ENCODE data around the gene PIGH. TPM values are rescaled to one million over a fixed set of nuclear protein-coding genes. Genes with fewer than 3 reads are reported as not detected.
A peak's percentile ranks its signal among the peaks of the same experiment; 100 is the strongest.

The PIGH gene, protein sequence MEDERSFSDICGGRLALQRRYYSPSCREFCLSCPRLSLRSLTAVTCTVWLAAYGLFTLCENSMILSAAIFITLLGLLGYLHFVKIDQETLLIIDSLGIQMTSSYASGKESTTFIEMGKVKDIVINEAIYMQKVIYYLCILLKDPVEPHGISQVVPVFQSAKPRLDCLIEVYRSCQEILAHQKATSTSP
- 35.6 TPM for total RNA-seq
- 10 to 100 TPM; 34.8 to 46.2 (median 38.4) TPM for polyA plus RNA-seq

DNA sequence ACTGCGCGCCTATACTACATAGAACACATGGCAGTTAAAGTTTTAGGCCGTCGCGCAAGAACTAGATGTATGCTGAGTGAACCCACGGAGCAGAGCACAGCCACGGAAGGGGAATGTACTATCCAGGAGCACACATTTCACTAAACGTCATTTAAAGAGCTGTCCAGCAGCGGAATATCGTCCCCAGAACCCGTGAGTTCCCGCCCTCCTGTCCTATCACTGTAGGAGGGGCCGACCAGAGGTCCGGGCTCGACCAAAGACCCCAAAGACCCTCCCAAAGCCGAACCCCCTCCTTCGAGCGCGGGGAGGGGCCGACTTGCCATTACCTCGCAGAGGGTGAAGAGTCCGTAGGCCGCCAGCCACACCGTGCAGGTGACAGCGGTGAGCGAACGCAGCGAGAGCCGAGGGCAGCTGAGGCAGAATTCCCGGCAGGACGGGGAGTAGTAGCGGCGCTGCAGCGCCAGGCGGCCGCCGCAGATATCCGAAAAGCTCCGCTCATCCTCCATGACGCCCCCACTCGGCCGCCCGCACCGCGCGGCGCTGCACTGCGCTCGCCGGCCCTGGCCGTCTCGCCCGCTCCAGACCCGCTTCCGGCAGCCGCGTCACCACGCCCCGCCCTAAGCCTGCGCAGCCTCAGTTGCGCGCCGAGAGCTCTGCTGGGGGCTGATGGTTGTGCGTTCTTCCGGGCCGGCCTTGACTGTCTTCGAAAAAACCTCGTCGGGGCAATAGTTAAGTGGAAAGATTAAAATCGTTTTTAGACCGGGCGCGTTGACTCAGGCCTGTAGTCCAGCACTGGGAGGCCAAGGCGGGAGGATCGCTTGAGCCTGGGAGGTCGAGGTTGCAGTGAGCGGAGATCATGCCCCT is at the start of gene PIGH:
Gene PIGH, minus strand, starts transcription at position 571 of the 864 bp plus-strand sequence. Its CDS starts 65 bp downstream, at position 506.
- Histone ChIP-seq H3K27ac (ENCODE audit: insufficient read depth, low read length, poor library complexity, severe bottlenecking) (peak within 1 kb of the TSS; percentile 71), H3K36me3 (ENCODE audit: control insufficient read depth, insufficient read depth, low read length) (no peaks in the 10 kb centered on the region), H3K27me3 (ENCODE audit: control insufficient read depth, insufficient read depth, low read length) (no peaks in the 10 kb centered on the region), H3K9me3 (ENCODE audit: control insufficient read depth in 2 of 2, low read length in 2 of 2) (no peaks in the 10 kb centered on the region), H3K4me1 (ENCODE audit: control insufficient read depth, insufficient read depth, low read length, poor library complexity, severe bottlenecking) (peaks cover 18% of the 10 kb centered on the region), H3K4me3 (ENCODE audit: low read depth, low read length) (peak within 1 kb of the TSS; percentile 89)
- Mint-ChIP-seq H3K27ac (peak within 1 kb of the TSS; percentile 93 to 98 (median 98)), H3K9me3 (no peaks in the 10 kb centered on the region), H3K4me1 (peaks cover 22 to 54% (median 38%) of the 10 kb centered on the region in 4 donors), H3K4me3 (peak within 1 kb of the TSS; percentile 95 to 98 (median 96)), H3K36me3 (peaks cover 11% of the 10 kb centered on the region), H3K27me3 (peaks cover 9% of the 10 kb centered on the region)
- peak; percentile 91 to 94 (median 93) for DNase-seq
- peak; percentile 98 for ATAC-seq (ENCODE audit: low read depth in 2 of 2)

DNA sequence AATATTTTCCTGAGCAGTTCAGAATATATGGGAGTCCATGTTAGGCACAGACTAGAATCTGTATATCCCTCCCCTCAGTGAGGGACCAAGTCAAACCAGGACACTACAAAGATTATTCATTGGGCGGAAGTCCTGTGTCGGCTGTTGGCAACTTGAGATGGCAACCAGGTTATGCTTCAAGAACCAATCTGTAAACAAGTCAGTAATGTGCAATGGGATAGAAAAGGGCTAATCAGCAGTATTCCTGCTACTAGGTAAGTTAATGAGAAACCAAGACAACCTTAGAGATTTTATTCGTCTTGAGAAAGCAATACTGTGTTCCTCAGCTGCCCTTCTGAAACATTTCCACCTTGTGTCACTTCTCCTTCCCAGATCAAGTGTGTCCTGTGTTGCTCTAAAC is 46.1 kb upstream of the PIGH start:
- H3K9me3 ChIP-seq (ENCODE audit: control insufficient read depth in 2 of 2, low read length in 2 of 2) = no peaks in the 10 kb centered on the region
- H3K4me3 Mint-ChIP-seq = no peak overlapping the region
- H3K27me3 ChIP-seq (ENCODE audit: control insufficient read depth, insufficient read depth, low read length) = no peaks in the 10 kb centered on the region
- H3K36me3 ChIP-seq (ENCODE audit: control insufficient read depth, insufficient read depth, low read length) = peaks cover 46% of the 10 kb centered on the region
- no peaks in the 10 kb centered on the region for H3K9me3 Mint-ChIP-seq
- H3K4me1 Mint-ChIP-seq = peaks cover 10 to 24% (median 15%) of the 10 kb centered on the region in 4 donors
- no peak overlapping the region for H3K27ac Mint-ChIP-seq
- peaks cover 5% of the 10 kb centered on the region for H3K4me1 ChIP-seq (ENCODE audit: control insufficient read depth, insufficient read depth, low read length, poor library complexity, severe bottlenecking)
- ATAC-seq (ENCODE audit: low read depth in 2 of 2) (no peak), DNase-seq (no peak)
- H3K27me3 Mint-ChIP-seq = no peaks in the 10 kb centered on the region
- no peak overlapping the region for H3K4me3 ChIP-seq (ENCODE audit: low read depth, low read length)
- no peak overlapping the region for H3K27ac ChIP-seq (ENCODE audit: insufficient read depth, low read length, poor library complexity, severe bottlenecking)
- peaks cover 29% of the 10 kb centered on the region for H3K36me3 Mint-ChIP-seq

DNA sequence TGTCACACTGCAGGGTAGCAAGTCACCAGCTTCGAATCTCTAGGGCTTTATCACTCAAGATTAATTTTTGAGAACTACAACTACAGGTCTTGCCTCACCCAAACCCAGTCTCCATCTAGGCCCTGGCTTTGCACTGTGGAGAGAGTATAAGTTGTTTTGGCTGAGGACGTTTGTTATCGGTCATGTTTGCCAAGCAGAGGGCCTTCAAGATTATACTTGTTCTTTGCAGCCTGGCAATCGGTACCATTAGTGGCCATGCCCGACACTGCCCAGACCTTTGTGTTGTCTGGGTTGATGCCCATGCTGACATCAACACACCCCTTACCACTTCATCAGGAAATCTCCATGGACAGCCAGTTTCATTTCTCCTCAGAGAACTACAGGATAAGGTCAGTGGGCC is 45.3 kb upstream of the PIGH start:
- no peaks in the 10 kb centered on the region for H3K9me3 Mint-ChIP-seq
- H3K4me1 Mint-ChIP-seq = peaks cover 10 to 24% (median 15%) of the 10 kb centered on the region in 4 donors
- Histone ChIP-seq H3K27ac (ENCODE audit: insufficient read depth, low read length, poor library complexity, severe bottlenecking) (no peak overlapping the region), H3K9me3 (ENCODE audit: control insufficient read depth in 2 of 2, low read length in 2 of 2) (no peaks in the 10 kb centered on the region), H3K4me3 (ENCODE audit: low read depth, low read length) (no peak overlapping the region), H3K27me3 (ENCODE audit: control insufficient read depth, insufficient read depth, low read length) (no peaks in the 10 kb centered on the region), H3K4me1 (ENCODE audit: control insufficient read depth, insufficient read depth, low read length, poor library complexity, severe bottlenecking) (peaks cover 5% of the 10 kb centered on the region), H3K36me3 (ENCODE audit: control insufficient read depth, insufficient read depth, low read length) (peaks cover 39% of the 10 kb centered on the region)
- no peaks in the 10 kb centered on the region for H3K27me3 Mint-ChIP-seq
- no peak for DNase-seq
- peak overlapping the region in 1 of 3 donors; percentile 63 for H3K27ac Mint-ChIP-seq
- ATAC-seq (ENCODE audit: low read depth in 2 of 2) = no peak
- peaks cover 22% of the 10 kb centered on the region for H3K36me3 Mint-ChIP-seq
- no peak overlapping the region for H3K4me3 Mint-ChIP-seq

DNA sequence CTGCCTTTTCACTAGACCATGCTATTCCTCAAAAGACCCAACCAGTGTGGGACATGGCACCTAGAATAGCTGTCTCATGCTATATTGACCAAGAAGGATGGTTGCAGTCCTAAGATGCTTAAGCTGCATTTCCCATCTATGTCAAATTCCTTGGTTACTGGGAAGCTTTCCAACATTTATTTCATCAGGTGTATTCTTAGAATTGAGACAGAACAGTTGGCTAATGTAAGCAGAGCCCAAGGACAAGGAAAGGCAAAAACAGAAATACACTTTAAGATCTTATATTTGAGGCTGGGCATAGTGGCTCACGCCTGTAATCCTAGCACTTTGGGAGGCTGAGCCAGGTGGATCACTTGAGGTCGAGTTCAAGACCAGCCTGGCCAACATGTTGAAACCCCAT is 44.4 kb upstream of the PIGH start:
- Histone ChIP-seq H3K9me3 (ENCODE audit: control insufficient read depth in 2 of 2, low read length in 2 of 2) (no peaks in the 10 kb centered on the region), H3K27ac (ENCODE audit: insufficient read depth, low read length, poor library complexity, severe bottlenecking) (no peak overlapping the region), H3K27me3 (ENCODE audit: control insufficient read depth, insufficient read depth, low read length) (no peaks in the 10 kb centered on the region), H3K4me3 (ENCODE audit: low read depth, low read length) (no peak overlapping the region), H3K36me3 (ENCODE audit: control insufficient read depth, insufficient read depth, low read length) (peaks cover 30% of the 10 kb centered on the region), H3K4me1 (ENCODE audit: control insufficient read depth, insufficient read depth, low read length, poor library complexity, severe bottlenecking) (peaks cover 5% of the 10 kb centered on the region)
- Mint-ChIP-seq H3K27ac (peak overlapping the region in 2 of 3 donors; percentile 22 to 92), H3K9me3 (no peaks in the 10 kb centered on the region), H3K27me3 (no peaks in the 10 kb centered on the region), H3K4me3 (no peak overlapping the region), H3K4me1 (peaks cover 10 to 24% (median 15%) of the 10 kb centered on the region in 4 donors), H3K36me3 (peaks cover 14% of the 10 kb centered on the region)
- no peak for ATAC-seq (ENCODE audit: low read depth in 2 of 2)
- no peak for DNase-seq

DNA sequence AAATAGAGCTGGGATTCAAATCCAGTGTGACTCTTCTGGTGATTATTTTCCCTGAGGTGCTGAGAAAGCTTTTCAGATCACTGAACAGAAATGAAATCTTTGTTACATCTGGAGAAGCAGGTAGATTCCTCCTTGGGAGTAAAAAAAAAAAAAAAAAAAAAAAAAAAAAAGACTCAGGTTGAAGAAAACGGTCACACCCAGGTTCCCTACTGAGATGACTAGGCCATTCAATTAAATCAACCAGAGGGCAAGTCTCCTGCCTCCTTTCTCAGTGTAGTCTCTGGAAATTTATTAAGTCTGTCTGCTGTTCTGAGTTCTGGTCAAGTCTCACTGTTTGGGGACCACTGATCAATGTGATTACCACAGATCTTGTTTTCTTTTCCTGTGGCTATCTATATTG is 43.6 kb upstream of the PIGH start:
- Mint-ChIP-seq H3K9me3 (no peaks in the 10 kb centered on the region), H3K4me1 (peaks cover 10 to 24% (median 15%) of the 10 kb centered on the region in 4 donors), H3K4me3 (no peak overlapping the region), H3K27me3 (no peaks in the 10 kb centered on the region), H3K36me3 (peaks cover 12% of the 10 kb centered on the region), H3K27ac (peak overlapping the region; percentile 22 to 92 (median 34))
- peaks cover 24% of the 10 kb centered on the region for H3K36me3 ChIP-seq (ENCODE audit: control insufficient read depth, insufficient read depth, low read length)
- H3K27me3 ChIP-seq (ENCODE audit: control insufficient read depth, insufficient read depth, low read length) = no peaks in the 10 kb centered on the region
- H3K4me1 ChIP-seq (ENCODE audit: control insufficient read depth, insufficient read depth, low read length, poor library complexity, severe bottlenecking) = peaks cover 5% of the 10 kb centered on the region
- H3K27ac ChIP-seq (ENCODE audit: insufficient read depth, low read length, poor library complexity, severe bottlenecking) = no peak overlapping the region
- DNase-seq (peak in 1 of 3 donors; percentile 44), ATAC-seq (ENCODE audit: low read depth in 2 of 2) (no peak)
- H3K9me3 ChIP-seq (ENCODE audit: control insufficient read depth in 2 of 2, low read length in 2 of 2) = no peaks in the 10 kb centered on the region
- H3K4me3 ChIP-seq (ENCODE audit: low read depth, low read length) = no peak overlapping the region

DNA sequence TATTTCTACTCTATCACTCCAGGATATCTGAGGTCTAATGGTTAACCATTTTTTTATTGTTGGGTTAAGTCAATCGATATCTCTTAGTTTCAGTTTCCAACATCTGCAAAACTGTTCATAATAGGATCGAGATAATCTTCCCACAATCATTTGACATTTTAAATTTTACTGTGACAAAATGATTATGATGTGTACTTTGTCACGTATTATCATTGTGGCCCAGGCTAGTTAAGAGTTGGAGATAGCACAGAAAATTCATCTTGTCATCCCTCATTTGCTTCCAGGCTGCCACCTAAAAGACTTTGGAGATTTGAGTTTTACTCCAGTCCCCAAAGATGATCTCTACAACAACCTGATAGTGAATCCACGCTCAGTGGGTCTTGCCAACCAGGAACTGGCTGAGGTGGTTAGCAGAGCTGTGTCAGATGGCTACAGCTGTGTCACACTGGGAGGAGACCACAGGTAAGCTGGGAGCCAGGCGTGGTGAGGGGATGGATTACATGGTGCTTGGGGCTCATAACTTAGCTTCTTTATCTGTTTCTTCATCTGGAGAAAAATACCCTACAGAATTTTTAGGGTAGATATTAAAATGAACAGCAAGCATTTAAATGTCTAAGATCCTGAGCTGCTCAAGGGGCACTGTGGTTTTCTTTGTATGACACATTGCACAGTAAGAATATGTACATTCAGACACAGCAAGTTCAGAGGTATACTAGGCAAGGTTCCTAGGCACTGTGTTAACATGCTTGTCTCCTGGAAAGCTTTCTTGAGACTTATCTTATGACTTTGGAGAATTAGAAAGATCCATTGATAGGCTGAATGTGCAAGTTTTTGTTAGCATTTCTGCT is 42.1 kb upstream of the PIGH start:
- Mint-ChIP-seq H3K4me1 (peaks cover 10 to 24% (median 15%) of the 10 kb centered on the region in 4 donors), H3K27ac (peak overlapping the region in 2 of 3 donors; percentile 23 to 67), H3K4me3 (peak overlapping the region in 2 of 4 donors; percentile 4 to 17), H3K27me3 (no peaks in the 10 kb centered on the region), H3K36me3 (peaks cover 9% of the 10 kb centered on the region), H3K9me3 (no peaks in the 10 kb centered on the region)
- Histone ChIP-seq H3K4me1 (ENCODE audit: control insufficient read depth, insufficient read depth, low read length, poor library complexity, severe bottlenecking) (peaks cover 5% of the 10 kb centered on the region), H3K27ac (ENCODE audit: insufficient read depth, low read length, poor library complexity, severe bottlenecking) (no peak overlapping the region), H3K36me3 (ENCODE audit: control insufficient read depth, insufficient read depth, low read length) (peaks cover 14% of the 10 kb centered on the region), H3K9me3 (ENCODE audit: control insufficient read depth in 2 of 2, low read length in 2 of 2) (no peaks in the 10 kb centered on the region), H3K4me3 (ENCODE audit: low read depth, low read length) (no peak overlapping the region), H3K27me3 (ENCODE audit: control insufficient read depth, insufficient read depth, low read length) (no peaks in the 10 kb centered on the region)
- DNase-seq (peak in 1 of 3 donors; percentile 40), ATAC-seq (ENCODE audit: low read depth in 2 of 2) (peak in 1 of 2 donors; percentile 52)

DNA sequence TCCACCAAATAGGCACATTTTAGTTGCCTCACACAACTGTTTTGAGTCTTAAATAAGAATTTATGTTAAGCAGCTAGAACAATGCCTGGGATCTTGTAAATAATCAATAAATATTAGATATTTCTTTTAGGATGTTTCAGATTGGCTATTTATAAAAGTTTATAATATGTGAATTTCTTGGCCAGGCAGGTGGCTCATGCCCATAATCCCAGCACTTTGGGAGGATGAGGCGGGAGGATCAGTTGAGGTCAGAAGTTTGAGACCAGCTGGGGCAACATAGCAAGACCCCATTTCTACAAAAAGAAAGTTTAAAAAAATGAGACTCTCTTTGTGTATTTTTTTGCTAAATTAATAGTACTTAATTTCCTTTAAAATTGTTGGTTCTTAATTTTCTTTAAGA is 41.4 kb upstream of the PIGH start:
- H3K4me3 ChIP-seq (ENCODE audit: low read depth, low read length) = no peak overlapping the region
- H3K27me3 ChIP-seq (ENCODE audit: control insufficient read depth, insufficient read depth, low read length) = no peaks in the 10 kb centered on the region
- peaks cover 9% of the 10 kb centered on the region for H3K36me3 ChIP-seq (ENCODE audit: control insufficient read depth, insufficient read depth, low read length)
- H3K4me1 ChIP-seq (ENCODE audit: control insufficient read depth, insufficient read depth, low read length, poor library complexity, severe bottlenecking) = peaks cover 5% of the 10 kb centered on the region
- Mint-ChIP-seq H3K27me3 (no peaks in the 10 kb centered on the region), H3K36me3 (peaks cover 9% of the 10 kb centered on the region), H3K4me1 (peaks cover 10 to 24% (median 15%) of the 10 kb centered on the region in 4 donors), H3K27ac (peak overlapping the region in 1 of 3 donors; percentile 67), H3K4me3 (no peak overlapping the region), H3K9me3 (no peaks in the 10 kb centered on the region)
- ATAC-seq (ENCODE audit: low read depth in 2 of 2) = no peak
- no peak for DNase-seq
- H3K9me3 ChIP-seq (ENCODE audit: control insufficient read depth in 2 of 2, low read length in 2 of 2) = no peaks in the 10 kb centered on the region
- H3K27ac ChIP-seq (ENCODE audit: insufficient read depth, low read length, poor library complexity, severe bottlenecking) = no peak overlapping the region
